DND-41 (cell line): ENCODE data around the gene ZNF808.
"Not testable (repeated sequence)": the region's sequence is repeated elsewhere in the genome, so short reads cannot be mapped to it uniquely, and the experiment has no call there.

Experiments
- EZH2 ChIP-seq: IDR thresholded peaks from 3 replicates; pipeline ENCODE4 v1.6.1; 2012; ENCODE audit warnings: borderline replicate concordance, low read depth, mild to moderate bottlenecking, moderate library complexity, low read length, inconsistent platforms; ENCODE audit not compliant: severe bottlenecking
- TF ChIP-seq, protein P1 (sequence below): IDR thresholded peaks from 2 replicates; pipeline ENCODE4 v1.5.1; 2012; ENCODE audit warnings: borderline replicate concordance, low read length, moderate library complexity, mild to moderate bottlenecking; ENCODE audit not compliant: poor library complexity, severe bottlenecking; ENCODE audit errors: extremely low read depth

DNA sequence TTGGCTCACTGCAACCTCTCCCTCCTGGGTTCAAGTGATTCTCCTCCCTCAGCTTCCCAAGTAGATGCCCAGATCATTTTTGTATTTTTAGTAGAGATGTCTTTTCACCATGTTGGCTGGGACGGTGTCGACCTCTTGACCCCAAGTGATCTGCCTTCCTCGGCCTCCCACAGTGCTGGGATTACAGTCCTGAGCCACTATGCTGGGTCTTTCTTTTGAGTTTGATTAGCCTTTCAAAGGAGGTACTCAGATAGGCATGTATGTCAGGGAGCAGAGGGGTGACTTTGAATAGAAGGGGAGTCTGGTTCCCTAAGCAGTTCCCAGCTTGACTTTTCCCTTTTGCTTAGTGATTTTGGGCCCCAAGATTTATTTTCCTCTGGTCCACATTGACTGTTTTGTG is 27.0 kb upstream of the ZNF808 start:
- TF ChIP-seq, protein P1, sequence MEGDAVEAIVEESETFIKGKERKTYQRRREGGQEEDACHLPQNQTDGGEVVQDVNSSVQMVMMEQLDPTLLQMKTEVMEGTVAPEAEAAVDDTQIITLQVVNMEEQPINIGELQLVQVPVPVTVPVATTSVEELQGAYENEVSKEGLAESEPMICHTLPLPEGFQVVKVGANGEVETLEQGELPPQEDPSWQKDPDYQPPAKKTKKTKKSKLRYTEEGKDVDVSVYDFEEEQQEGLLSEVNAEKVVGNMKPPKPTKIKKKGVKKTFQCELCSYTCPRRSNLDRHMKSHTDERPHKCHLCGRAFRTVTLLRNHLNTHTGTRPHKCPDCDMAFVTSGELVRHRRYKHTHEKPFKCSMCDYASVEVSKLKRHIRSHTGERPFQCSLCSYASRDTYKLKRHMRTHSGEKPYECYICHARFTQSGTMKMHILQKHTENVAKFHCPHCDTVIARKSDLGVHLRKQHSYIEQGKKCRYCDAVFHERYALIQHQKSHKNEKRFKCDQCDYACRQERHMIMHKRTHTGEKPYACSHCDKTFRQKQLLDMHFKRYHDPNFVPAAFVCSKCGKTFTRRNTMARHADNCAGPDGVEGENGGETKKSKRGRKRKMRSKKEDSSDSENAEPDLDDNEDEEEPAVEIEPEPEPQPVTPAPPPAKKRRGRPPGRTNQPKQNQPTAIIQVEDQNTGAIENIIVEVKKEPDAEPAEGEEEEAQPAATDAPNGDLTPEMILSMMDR = not testable (repeated sequence)
- TF ChIP-seq EZH2 = not testable (repeated sequence)
